ENCODE data around the gene TMEM132C.
"Not testable (repeated sequence)": the region's sequence is repeated elsewhere in the genome, so short reads cannot be mapped to it uniquely, and the experiment has no call there.

The TMEM132C gene

GRCh38 chr12:128424931-128425431 is 158.0 kb downstream of the TMEM132C start:
- no peak for DNase-seq

- DNase-seq: no peak
Observed at GRCh38 chr12:128425666-128426331, 158.8 kb downstream of the TMEM132C start.

- DNase-seq: no peak
Observed at GRCh38 chr12:128426511-128426910, 159.5 kb downstream of the TMEM132C start.

GRCh38 chr12:128439796-128440195 is 172.8 kb downstream of the TMEM132C start:
- DNase-seq: no peak

- no peak for DNase-seq
Observed at GRCh38 chr12:128442096-128442495, 175.1 kb downstream of the TMEM132C start.

DNA sequence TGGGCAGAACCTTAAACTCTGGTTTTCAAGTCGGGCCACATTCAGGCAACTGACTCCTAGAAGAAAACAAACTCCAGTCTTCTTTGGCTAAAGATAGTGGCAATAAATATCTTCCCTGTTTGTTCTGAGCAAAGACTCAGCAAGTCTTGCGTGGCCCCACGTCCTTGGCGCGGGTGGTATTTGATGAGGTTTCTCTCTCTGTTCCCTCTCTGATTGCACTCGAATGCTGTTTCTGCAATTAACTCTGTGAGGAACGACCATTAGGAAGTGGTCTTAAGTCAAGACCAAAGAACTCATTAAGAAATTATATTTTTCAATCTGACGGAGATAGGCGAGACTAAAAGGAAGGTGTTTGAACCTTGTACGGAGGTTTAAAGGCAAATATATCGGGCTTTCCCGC is 177.6 kb downstream of the TMEM132C start:
- no peak for DNase-seq

GRCh38 chr12:128445415-128446127 is 178.6 kb downstream of the TMEM132C start:
- DNase-seq: no peak

DNA sequence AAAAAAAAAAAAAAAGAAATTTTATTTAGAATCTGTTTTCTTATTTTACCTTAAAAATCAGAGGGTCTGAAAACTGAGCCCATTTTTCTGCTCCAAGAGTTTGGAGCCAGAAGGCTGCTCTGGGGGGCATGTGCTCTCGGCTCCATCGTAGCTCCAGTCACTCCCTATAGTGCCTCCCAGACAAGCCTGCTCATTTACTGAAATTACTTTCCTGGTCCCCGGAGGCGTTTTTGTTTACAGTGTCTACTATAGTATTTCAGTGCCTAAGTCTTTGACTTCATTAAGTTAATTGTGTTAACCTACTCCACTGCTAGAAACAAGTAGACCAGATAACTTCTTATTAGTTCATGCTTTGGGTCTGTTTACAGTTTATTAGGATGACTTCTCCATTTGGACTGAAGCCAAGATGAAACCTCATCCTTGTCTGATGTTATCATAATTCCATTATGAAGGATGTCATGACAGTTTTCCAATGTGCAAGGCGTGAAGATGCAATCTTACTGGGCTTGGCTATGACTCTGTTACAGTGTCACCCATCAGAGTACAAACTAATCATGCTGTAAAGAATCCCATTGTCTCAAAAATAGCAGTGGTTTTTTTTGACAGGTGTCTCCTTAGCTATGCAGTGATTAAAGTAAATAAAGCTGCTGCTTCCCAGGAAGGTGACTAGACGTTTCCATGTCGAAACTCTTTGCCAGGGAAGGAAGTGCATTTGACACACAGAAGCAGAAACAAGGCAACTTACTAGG is 182.3 kb downstream of the TMEM132C start:
- DNase-seq: no peak

- no peak for DNase-seq
Observed at GRCh38 chr12:128450810-128451209, 183.8 kb downstream of the TMEM132C start.

GRCh38 chr12:128455851-128456250 is 188.9 kb downstream of the TMEM132C start:
- no peak for DNase-seq

DNA sequence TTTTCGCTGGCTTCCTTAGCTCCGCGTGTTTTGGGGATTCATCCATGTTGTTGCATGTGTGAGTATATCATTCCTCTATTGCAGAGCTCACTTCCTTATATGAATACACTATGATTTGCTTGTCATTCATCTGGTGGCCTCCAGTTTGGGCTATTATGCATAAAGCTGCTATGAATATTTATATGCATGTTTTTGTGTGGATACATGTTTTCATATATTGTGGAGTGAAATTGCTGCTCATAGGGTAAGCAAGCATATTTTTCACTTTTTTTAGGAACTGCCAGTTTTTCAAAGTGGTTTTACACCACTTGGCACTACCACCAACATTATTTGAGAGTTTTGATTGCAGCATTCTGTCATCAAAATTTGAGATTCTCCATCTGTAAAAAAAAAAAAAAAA is 190.0 kb downstream of the TMEM132C start:
- DNase-seq: no peak

GRCh38 chr12:128458301-128458974 is 191.5 kb downstream of the TMEM132C start:
- no peak for DNase-seq

DNA sequence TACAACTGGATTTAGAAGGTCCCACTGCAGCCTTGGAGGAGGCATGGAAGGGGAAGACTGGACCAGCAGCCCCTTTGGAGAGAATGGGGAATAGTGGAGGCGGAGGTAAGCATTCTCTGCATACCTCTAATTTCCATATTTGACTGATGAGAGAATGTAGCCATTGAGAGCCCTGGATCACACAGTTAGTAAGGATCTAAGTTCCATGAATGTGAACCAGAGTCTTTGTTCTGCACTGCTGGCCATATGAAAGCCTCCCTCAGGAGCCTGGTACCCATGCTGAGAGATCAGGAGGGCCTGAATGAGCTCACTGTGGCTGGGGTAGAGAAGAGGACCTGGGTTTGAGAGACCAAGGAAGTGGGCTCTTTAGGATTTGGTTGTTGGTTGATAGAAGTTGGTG is 192.1 kb downstream of the TMEM132C start:
- no peak for DNase-seq

DNA sequence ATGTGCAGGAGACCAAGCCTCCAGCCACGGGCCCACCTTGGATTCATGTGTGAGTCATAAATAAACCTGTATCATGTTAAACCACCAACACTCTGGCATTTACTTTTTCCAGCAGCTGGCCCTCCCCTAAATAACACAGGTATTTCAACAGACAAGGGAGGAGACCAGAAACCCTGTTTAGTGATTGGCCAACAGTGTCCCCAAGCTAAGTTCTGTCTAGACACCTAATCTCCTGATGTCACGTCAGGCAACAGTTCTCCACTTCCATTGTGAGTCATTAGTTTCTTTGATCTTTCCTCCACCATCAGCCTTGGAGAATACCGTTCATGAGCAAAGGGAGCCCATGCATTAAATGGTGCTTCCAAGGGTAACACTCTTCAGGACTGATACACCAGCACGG is 196.9 kb downstream of the TMEM132C start:
- DNase-seq: no peak

DNA sequence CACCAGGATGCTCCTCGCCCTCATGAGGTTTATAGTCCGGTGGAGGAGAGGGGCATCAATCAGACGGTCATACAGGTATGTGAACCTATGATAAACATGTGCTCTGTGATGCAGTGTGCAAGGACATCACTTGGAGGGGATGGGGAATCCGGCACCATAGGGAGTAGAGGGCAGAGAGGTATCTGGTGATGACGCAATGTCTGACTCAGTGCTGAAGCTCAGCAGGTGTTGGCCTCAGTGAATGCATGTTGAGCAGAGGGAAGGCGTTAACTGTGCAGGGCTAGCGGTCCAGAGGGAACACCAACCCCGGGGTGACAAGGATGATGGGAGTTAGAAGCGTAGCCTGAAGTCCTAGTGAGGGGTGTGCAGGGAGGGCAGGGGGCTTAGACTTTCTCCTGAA is 200.9 kb downstream of the TMEM132C start:
- DNase-seq: no peak

- DNase-seq: no peak
Observed at GRCh38 chr12:128468926-128469325, 202.0 kb downstream of the TMEM132C start.

- DNase-seq: no peak
Observed at GRCh38 chr12:128471491-128471890, 204.5 kb downstream of the TMEM132C start.

DNA sequence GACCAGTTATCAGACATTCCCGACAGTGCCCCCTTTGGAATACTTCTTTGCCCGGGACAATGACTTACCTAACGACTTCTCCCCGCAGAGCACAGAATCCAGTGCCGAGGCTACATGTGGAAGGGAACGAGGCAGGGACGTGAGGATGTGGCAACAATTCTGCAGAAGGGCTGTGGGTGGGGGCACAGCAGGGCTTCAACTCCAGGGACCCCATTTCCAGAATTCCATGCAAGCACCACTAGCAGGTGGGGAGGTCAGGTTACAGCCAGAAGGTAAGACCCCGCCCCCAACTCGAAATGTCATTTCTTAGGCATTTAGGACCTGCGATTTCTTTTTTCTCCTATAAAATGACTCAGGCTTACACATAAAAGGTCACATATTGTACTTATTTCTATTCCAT is 207.9 kb downstream of the TMEM132C start:
- DNase-seq: no peak

DNA sequence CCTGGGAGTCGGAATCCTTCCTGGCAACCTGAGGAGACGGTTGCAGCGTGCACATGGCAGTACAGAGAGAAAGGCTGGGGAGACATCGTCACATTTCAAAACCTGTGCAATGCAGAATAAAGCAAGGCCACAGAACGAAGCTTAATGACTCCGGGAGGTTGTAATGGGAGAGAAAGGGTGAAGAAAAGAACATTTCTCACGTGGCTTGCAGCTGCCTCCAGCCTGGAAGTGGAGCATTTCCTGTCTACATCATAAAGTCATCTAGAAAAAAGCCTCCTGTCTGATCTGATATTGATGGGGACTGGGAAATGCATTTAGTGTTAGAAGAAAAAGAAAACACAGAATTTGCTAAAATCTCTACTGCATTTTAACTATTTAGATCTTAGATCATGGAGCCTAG is 209.3 kb downstream of the TMEM132C start:
- DNase-seq: no peak

DNA sequence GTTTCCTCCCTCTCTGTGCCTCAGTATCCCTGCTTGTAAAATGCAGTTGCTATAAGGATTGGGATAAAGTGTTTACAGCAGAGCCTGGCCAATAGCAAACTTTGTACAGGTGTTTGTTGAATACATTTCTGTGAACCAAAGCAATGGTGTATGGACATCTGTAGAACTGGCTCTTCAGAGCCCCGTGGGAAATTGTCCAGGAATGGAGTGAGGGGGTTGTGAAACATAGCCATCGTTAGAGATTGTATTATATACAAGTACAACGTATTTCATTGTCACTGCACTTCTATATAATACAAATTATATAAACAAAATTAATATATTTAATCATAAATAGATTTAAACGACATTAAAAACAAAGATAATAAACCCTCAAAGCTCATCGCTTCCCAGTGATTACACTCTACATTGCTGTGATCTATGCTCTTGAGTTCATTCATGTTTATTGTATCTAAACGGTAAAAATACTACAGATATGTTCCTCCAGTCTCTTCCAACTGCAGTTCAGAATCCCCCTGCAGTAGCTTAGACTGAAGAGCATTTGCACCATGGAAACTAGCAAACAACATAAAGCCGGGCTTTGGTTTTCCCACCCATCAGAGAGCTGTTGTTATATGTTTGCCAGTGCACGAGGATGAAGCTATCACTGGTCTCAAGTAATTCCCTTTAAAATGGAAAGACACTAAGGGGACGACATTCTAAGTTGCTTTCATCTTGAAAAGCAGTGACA is 216.7 kb downstream of the TMEM132C start:
- DNase-seq: no peak

DNA sequence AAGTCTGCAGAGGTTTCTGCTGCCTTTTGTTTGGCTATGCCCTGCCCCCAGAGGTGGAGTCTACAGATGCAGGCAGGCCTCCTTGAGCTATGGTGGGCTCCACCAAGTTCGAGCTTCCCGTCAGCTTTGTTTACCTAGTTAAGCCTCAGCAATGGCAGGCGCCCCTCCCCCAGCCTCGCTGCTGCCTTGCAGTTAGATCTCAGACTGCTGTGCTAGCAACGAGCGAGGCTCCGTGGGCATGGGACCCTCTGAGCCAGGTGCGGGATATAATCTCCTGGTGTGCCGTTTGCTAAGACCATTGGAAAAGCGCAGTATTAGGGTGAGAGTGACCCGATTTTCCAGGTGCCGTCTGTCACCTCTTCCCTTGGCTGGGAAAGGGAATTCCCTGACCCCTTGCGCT is 230.4 kb downstream of the TMEM132C start:
- DNase-seq: not testable (repeated sequence)

GRCh38 chr12:128507470-128507869 is 240.5 kb downstream of the TMEM132C start:
- DNase-seq: no peak

DNA sequence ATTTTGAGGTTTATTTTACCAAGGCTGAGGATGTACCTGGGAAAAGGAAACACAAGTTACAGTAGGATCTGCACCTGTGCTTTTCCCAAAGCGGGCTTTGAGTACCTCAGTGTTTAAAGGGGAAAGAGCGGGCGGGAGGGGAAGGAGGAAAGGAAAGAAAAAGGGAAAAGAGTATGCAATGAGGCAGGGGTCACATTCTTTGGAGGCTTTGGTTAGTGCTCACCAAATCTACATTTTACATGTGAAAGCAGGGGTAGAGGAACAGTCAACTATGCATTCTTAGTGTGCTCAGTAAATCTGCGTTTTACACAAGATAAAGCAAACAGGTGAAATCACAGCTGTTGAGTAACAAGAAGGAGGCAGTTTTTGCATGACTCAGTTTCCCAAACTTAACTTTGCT is 242.2 kb downstream of the TMEM132C start:
- DNase-seq: no peak
